Omental fat pad (tissue), 4 donors: Measurements from ENCODE around the gene KRTAP10-2. TPM values are rescaled to one million over a fixed set of nuclear protein-coding genes. Genes with fewer than 3 reads are reported as not detected.
"Not testable (repeated sequence)": the region's sequence is repeated elsewhere in the genome, so short reads cannot be mapped to it uniquely, and the experiment has no call there.

Source experiments
- ATAC-seq: fragments of 150-250 bp; one replicate; pipeline ENCODE4 v1.9.1; 2016; ENCODE audit warnings: mild to moderate bottlenecking, moderate library complexity; ENCODE audit not compliant: low FRiP score
- DNase-seq: peaks from one replicate; pipeline ENCODE4 v3.0.0-alpha.2; 2019; ENCODE audit warnings: low spot score
- total RNA-seq, 4 donors: library from RNA; depleted of rRNA; stranded (reverse); fragments of >200 nt; gene quantifications; one replicate each; pipeline ENCODE4 v1.1.0, GENCODE V29; 2016
- TF ChIP-seq, protein P1 (sequence below), 3 donors: fragments of 450-650 bp; IDR thresholded peaks; one replicate each; pipeline ENCODE4 v1.5.1; 2016 to 2017; ENCODE audit warnings: antibody characterized with exemption in 3 of 3, mild to moderate bottlenecking in 3 of 3, moderate library complexity in 2 of 3

KRTAP10-2 gene
- total RNA-seq, 4 donors from 2014 or later, result not detected

DNA sequence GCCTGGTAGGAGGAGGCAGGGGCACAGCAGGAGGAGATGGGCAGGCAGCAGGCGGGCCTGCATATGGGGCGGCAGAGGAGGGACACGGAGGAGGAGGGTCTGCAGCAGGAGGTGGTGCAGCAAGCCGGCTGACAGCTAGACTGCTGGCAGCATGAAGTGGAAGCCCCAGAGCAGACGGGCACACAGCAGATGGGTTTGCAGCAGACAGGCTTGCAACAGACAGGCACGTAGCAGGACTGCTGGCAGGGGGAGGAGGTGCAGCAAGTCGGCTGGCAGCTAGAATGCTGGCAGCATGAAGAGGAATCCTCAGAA, 28.5 kb upstream of the KRTAP10-2 start:
- ATAC-seq (no peak), DNase-seq (no peak)
- TF ChIP-seq, protein P1, sequence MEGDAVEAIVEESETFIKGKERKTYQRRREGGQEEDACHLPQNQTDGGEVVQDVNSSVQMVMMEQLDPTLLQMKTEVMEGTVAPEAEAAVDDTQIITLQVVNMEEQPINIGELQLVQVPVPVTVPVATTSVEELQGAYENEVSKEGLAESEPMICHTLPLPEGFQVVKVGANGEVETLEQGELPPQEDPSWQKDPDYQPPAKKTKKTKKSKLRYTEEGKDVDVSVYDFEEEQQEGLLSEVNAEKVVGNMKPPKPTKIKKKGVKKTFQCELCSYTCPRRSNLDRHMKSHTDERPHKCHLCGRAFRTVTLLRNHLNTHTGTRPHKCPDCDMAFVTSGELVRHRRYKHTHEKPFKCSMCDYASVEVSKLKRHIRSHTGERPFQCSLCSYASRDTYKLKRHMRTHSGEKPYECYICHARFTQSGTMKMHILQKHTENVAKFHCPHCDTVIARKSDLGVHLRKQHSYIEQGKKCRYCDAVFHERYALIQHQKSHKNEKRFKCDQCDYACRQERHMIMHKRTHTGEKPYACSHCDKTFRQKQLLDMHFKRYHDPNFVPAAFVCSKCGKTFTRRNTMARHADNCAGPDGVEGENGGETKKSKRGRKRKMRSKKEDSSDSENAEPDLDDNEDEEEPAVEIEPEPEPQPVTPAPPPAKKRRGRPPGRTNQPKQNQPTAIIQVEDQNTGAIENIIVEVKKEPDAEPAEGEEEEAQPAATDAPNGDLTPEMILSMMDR (IDR thresholded peaks at IDR 0.05), result no peak

DNA sequence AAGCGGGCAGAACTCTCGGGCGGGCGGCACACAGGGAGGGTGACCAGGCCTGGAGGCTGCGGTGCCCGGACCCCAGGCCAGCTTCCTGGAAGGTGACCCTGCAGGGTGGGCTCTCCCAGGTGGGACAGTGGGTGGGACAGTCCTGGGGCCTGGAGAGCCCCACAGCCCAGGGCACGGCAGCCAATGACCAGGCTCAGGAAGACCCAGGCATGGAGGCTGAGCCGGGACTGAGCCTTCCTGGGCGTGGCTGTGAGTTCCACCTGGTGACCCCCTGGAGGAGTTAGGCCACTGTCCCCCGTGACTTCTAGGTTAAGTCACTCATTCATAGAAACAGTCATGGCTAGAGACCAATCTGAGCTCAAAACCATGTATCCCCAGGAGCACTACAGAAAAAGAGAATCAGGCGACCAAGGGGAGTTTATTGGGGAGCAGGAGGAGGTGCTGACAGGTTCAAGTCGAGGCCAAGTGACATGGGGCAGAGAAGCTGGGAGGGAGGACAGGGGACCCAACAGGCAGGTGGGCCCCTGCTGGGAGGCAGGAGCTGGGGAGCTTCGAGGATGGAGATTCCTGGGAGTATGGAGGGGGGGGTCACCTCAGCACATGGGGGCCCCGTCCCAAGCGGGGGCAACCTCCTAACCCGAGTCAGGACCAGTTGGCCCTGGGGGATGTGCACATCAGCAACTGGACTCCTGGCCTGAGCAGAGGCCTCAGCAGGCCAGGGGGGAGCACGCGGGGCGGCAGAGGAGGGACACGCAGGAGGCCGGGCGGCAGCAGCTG, 27.9 kb upstream of the KRTAP10-2 start:
- DNase-seq (no peak), ATAC-seq (no peak)
- TF ChIP-seq, protein P1 (IDR thresholded peaks at IDR 0.05), result no peak

DNA sequence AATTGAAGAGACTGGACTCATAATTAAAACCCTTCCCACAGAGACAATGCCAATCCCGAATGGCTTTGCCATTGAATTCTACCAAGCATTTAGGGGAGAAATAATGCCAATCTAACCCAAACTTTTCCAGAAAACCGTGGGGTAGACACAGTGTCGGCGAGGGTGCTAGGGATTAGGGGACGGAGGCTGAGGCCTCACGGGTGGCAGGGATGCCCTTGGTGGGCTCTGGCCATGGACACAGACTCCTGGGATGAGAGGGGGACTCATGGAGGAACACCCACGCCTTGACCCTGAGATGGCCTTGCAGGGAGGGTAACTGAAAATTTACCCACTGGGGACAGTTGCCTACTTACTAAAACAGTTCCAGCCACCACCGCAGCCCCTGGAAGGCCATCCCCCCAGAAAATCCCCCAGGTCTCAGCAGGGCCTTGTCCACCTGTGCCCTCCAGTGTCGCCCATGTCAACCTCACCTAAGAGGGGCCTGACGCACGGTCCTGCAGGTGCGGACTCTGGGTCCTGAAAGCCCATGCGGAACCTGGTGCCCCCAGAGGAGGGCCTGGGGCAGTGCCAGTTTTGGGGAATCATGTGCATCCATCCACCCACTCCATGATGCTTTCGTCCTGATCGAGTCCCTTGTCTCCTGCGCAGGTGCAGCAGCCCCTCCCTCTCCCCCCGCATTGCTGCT, 27.2 kb upstream of the KRTAP10-2 start:
- no peak for ATAC-seq
- TF ChIP-seq, protein P1 (IDR thresholded peaks at IDR 0.05), result no peak
- DNase-seq, result no peak

DNA sequence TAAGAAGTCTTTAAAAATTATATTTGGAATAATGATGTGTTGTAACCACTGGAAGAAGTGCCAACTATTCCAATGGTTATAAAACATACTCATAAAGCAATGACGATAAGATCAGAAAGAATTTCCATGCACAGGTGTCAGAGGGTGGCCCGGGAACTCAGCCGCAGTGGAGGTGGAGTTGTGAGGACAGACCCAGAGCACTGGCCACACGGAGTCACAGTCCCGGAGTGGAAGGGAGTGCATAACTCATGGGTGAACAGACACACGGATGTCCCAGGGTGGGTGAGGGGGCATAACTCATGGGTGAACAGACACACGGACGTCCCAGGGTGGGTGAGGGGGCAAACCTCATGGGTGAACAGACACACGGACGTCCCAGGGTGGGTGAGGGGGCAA, 24.7 kb upstream of the KRTAP10-2 start:
- DNase-seq, result no peak
- ATAC-seq, result no peak

DNA sequence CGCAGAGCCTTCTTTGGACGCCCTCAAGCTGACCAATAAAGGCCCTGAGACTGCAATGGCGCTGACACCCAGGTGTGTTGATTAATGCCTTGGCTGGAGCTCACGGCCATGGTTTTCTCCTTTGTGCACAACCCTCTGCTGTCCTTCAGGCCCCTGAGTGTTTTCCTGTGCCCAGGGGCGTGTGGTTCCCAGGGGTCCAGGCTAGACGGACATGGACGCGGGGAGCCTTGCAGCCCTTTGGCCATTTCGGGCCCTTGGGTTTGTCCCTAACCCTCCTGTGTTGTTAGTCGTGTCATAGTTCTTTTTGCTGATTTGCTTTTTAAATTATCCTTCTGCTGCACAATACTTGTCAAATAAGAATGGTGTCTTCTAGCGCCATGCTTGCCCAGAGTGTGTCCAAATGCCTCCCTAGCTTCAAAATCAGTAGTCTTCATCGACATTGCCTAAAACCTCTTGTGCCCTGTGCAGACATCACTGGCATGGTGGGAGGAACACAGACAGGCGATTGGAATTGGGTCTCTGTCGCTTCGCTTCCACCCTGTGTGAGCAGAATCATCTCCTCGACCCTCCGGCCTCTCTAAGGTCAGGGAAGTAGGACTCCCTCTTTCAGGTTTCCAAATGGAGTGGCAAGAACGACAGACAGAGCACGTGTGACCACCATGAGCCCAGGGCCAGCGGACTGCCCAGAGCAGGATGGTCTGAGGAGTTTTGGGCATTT, 24.2 kb upstream of the KRTAP10-2 start:
- ATAC-seq, result no peak
- no peak for DNase-seq
- TF ChIP-seq, protein P1 (IDR thresholded peaks at IDR 0.05), result no peak

More for the DNA sequence above, 24.7 kb upstream of the KRTAP10-2 start:
- TF ChIP-seq, protein P1 (IDR thresholded peaks at IDR 0.05), result no peak

DNA sequence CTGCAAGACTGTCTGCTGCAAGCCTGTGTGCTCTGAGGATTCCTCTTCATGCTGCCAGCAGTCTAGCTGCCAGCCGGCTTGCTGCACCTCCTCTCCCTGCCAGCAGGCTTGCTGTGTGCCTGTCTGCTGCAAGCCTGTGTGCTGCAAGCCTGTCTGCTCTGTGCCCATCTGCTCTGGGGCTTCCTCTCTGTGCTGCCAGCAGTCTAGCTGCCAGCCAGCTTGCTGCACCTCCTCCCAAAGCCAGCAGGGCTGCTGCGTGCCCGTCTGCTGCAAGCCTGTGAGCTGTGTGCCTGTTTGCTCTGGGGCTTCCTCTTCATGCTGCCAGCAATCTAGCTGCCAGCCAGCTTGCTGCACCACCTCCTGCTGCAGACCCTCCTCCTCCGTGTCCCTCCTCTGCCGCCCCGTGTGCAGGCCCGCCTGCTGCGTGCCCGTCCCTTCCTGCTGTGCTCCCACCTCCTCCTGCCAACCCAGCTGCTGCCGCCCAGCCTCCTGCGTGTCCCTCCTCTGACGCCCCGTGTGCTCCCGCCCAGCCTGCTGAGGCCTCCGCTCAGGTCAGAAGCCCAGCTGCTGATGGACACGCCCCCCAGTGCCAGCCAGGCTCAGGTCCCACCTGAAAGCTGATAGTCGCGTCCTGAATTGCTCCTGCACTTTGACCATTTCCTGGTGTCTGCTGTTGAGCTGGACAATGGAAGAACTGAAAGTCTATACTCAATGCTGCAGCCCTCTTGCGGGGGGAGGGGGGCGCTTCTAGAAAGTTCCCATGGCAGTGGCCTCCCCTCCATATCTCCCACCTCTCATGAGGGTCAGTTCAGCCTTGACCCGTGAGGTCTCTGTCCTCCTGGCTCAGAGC, 23.4 kb upstream of the KRTAP10-2 start:
- TF ChIP-seq, protein P1 (IDR thresholded peaks at IDR 0.05), result no peak
- DNase-seq (no peak), ATAC-seq (no peak)

DNA sequence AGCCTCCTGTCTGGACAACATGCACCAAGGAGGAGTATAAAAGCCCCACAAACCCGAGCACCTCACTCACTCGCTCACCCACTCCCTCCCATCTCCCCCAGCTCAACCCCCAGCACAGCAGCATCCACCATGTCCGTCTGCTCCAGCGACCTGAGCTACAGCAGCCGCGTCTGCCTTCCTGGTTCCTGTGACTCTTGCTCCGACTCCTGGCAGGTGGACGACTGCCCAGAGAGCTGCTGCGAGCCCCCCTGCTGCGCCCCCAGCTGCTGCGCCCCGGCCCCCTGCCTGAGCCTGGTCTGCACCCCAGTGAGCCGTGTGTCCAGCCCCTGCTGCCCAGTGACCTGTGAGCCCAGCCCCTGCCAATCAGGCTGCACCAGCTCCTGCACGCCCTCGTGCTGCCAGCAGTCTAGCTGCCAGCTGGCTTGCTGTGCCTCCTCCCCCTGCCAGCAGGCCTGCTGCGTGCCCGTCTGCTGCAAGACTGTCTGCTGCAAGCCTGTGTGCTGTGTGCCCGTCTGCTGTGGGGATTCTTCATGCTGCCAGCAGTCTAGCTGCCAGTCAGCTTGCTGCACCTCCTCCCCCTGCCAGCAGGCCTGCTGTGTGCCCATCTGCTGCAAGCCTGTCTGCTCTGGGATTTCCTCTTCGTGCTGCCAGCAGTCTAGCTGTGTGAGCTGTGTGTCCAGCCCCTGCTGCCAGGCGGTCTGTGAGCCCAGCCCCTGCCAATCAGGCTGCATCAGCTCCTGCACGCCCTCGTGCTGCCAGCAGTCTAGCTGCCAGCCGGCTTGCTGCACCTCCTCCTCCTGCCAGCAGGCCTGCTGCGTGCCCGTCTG, 22.5 kb upstream of the KRTAP10-2 start, which contains the start of gene KRTAP10-4:
KRTAP10-4 (plus strand) TSS at position 100 of the 827 bp plus-strand sequence; CDS start at position 130, 30 bp downstream.
- ATAC-seq, DNase-seq: not testable (repeated sequence)
